ENCODE measurements around the gene AGGF1.
"Not testable (repeated sequence)": the region's sequence is repeated elsewhere in the genome, so short reads cannot be mapped to it uniquely, and the experiment has no call there.

The AGGF1 gene

DNA sequence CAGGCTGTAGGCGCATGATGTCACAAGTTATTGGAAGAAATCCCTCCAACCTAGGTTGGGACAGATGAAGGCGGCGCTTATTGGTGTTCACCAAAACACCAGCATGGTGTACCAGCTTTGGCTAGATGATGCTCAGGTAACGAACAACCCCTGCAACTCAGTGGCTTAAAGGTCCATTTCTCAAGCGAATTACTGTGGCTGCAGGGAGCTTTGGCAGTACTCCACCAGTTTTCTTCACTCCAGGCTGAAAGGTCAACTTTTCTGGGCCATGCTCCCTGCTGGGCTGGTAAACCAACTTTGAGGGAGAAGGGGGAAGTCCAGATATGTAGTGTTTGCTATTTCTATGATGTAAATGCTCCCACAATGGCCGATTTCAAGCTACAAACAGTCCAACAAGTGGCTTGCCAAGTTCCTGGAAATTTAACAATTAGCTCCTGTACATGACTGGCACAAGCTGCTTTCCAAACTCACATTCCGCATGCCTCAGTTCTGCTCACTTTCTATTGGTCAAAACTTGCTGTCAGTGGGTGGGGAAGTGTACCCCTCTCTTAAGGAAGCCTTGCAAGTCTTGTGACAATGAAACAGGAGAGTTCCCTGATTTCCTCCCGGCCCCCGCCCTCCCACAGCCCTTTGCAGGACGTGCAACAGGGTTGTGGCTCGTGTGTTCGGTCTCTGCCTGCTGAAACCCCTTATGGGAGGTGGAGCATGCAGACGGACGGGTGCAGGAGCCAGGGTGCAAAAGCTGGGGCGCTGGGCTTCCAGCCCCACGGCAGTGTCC lies 57.5 kb downstream of the AGGF1 start:
- DNase-seq (ENCODE audit: low read depth): no peak

DNA sequence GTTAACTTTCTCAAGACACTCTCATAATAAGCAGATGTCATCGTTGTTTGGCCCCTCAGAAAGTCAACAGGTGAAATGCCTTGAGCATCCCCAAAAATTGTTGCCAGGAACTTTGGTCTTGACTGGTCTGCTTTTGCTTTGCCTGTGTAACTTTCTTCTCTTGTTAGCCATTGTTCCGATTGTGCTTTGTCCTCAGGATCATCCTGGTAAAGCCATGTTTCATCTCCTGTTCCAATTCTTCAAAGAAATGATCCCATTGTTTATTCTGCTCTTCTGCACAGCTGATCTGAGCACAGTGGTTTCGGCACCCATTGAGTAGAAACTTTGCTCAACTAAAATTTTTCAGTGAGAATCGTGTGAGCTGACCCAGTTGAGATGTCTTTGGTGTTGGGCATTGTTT lies 65.0 kb downstream of the AGGF1 start:
- DNase-seq (ENCODE audit: low read depth): no peak

DNA sequence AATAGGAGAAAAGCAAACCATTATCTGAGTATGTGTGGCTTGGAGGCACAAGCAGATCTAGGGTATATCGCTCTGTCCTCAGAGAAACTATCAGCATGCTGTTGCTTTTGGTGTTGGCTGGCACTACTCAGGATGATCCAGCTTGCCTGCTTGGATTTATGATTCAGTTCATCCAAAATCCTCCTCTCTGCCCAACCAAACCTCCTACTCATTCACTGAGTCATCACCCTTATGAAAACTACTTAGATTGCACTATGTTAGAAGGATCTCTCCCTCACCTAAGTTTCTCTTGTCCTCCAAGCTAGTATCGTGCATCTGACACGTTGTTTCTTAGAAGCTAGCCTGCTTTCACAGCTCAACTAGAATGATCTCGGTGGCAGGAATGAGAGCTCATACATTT lies 71.1 kb downstream of the AGGF1 start:
- DNase-seq (ENCODE audit: low read depth): no peak

DNA sequence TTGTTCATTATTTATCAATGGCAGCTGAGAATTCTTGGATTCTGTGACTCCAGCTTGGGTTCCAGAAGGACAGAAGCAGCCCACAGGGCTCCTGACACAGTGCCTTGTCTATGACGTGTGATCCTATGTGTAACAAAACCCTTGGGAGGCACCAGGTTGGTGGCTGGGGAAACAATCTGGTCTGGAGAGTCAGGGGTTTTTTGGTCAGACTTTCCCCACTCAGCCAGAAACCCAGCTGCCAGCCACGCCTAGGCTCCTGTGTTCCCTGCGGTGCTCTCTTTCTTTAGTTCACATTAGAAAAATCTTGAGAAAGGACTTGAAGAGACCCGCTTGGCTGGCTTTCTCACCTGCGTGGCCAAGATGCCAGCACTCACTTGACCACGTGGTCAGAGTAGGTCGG lies 72.3 kb downstream of the AGGF1 start:
- no peak for DNase-seq (ENCODE audit: low read depth)

DNA sequence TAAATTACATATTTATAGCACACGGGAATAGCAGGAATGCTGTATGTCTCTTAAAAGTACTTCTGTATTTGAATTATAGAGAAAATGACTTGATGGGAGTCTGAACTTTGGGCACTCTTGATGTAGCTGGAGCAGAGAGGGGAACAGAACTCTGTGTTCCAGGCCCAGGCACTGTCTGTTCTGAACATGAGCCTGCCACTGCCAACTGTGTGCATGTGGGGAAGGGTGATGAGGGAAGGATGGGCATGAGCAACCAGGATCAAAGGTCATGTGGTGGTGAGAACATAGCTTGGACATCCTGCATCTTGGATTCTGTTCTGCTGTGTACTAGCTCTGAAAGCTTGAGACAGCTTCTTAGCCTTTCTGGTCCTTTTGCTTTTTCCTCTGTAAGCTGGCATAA lies 73.3 kb downstream of the AGGF1 start:
- DNase-seq (ENCODE audit: low read depth): no peak

DNA sequence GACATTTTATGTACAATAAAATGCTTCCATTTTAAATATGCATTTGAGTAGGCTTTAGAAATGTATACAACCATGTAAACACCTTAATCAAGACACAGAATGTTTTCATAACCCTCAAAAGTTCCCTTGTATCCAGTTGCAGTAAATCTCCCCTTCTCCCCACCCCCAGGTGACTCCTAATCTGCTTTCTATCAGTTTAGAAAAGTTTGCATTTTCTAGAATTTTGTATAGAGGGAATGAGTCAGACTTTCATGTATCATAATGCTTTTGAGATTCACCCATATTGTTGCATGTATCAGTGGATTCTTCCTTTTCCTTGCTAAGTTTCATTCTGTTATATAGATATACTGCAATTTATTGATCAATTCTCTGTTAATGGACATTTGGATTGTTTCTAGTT lies 74.6 kb downstream of the AGGF1 start:
- DNase-seq (ENCODE audit: low read depth): no peak

DNA sequence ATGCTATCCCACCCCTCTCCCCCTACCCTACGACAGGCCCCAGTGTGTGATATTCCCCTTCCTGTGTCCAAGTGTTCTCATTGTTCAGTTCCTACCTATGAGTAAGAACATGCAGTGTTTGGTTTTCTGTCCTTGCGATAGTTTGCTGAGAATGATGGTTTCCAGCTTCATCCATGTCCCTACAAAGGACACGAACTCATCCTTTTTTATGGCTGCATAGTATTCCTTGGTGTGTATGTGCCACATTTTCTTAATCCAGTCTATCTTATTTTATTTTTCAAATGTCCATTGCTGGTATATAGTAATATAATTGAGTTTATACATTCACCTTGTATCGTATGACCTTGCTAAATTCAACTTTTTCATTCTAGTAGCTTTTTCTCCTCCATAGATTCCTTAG lies 76.8 kb downstream of the AGGF1 start:
- not testable (repeated sequence) for DNase-seq (ENCODE audit: low read depth)

Measured in stimulated activated CD4-positive, alpha-beta T cell treated with anti-CD3 and anti-CD28 coated beads, Interleukin-2, amount 100 ng/mL, for 4 hours (primary cell).